IMR-90 (cell line): ENCODE results near the gene H6PD. TPM values are rescaled to one million over a fixed set of nuclear protein-coding genes. Genes with fewer than 3 reads are reported as not detected.

Source experiments
- ATAC-seq: fragments of 200-7000 bp; cut with Tn5 transposase; 2 replicates; pipeline ENCODE4 v1.9.1; 2020; ENCODE audit warnings: low read depth, mild to moderate bottlenecking, moderate library complexity
- BruUV-seq: library from RNA; stranded (reverse); fragments of 400-500 nt; replicated peaks from 2 replicates; lab custom pipeline; 2021; lab: Mats Ljungman, UMichigan
- CTCF ChIA-PET: fragments of 300-600 bp; formaldehyde crosslinking; extraction: SDS; loops from one replicate; lab custom pipeline; 2021; ENCODE audit warnings: antibody characterized with exemption; lab: Yijun Ruan, JAX
- POLR2A ChIA-PET: fragments of 300-600 bp; sonication (Branson Sonifier 250); formaldehyde crosslinking; loops from one replicate; lab custom pipeline; 2022; ENCODE audit warnings: antibody characterized with exemption; ENCODE audit not compliant: unreplicated experiment; lab: Charles Lee
- DNase-seq: peaks from one replicate; pipeline ENCODE4 v3.0.0; 2013
- H2AFZ ChIP-seq: replicated peaks from 2 replicates; pipeline ENCODE3; 2013; ENCODE audit warnings: low read length, mild to moderate bottlenecking; ENCODE audit not compliant: poor library complexity
- H2AK5ac ChIP-seq: 2 replicates; pipeline ENCODE4 v1.6.1; 2013; ENCODE audit warnings: low read depth, low read length, inconsistent platforms
- H2AK9ac ChIP-seq: replicated peaks from 2 replicates; pipeline ENCODE3; 2013; ENCODE audit warnings: mild to moderate bottlenecking, low read depth, low read length, moderate library complexity; ENCODE audit not compliant: poor library complexity
- H2BK120ac ChIP-seq: 2 replicates; pipeline ENCODE4 v1.6.1; 2013; ENCODE audit warnings: low read depth, low read length, inconsistent platforms
- H2BK15ac ChIP-seq: 3 replicates; pipeline ENCODE4 v1.6.1; 2013; ENCODE audit warnings: low read depth, low read length, inconsistent platforms
- H2BK20ac ChIP-seq: 2 replicates; pipeline ENCODE4 v1.6.1; 2013; ENCODE audit warnings: low read depth, mild to moderate bottlenecking, inconsistent platforms, low read length, moderate library complexity
- H2BK5ac ChIP-seq: 2 replicates; pipeline ENCODE4 v1.6.1; 2013; ENCODE audit warnings: mild to moderate bottlenecking, low read depth, low read length, inconsistent platforms; ENCODE audit not compliant: poor library complexity, severe bottlenecking
- H3K14ac ChIP-seq: replicated peaks from 2 replicates; pipeline ENCODE4 v1.6.1; 2013; ENCODE audit warnings: low read depth, low read length, inconsistent platforms
- H3K18ac ChIP-seq: 2 replicates; pipeline ENCODE4 v1.6.1; 2013; ENCODE audit warnings: low read depth, low read length, control low read depth
- H3K23ac ChIP-seq: 2 replicates; pipeline ENCODE4 v1.6.1; 2013; ENCODE audit warnings: low read depth, low read length, inconsistent platforms
- H3K27ac ChIP-seq: 2 replicates; pipeline ENCODE4 v1.5.1; 2013; ENCODE audit warnings: mild to moderate bottlenecking, control low read depth, low read length; ENCODE audit not compliant: insufficient read depth
- H3K27me3 ChIP-seq: 2 replicates; pipeline ENCODE4 v1.6.1; 2013; ENCODE audit warnings: low read length; ENCODE audit not compliant: control insufficient read depth, insufficient read depth
- H3K36me3 ChIP-seq: 2 replicates; pipeline ENCODE4 v1.6.1; 2013; ENCODE audit warnings: low read length, mixed read lengths; ENCODE audit not compliant: control insufficient read depth, insufficient read depth
- H3K4ac ChIP-seq: 2 replicates; pipeline ENCODE4 v1.6.1; 2013; ENCODE audit warnings: low read depth, low read length, inconsistent platforms
- H3K4me1 ChIP-seq: 2 replicates; pipeline ENCODE4 v1.6.1; 2013; ENCODE audit warnings: low read length, mixed read lengths; ENCODE audit not compliant: control insufficient read depth, insufficient read depth
- H3K4me2 ChIP-seq: 2 replicates; pipeline ENCODE4 v1.6.1; 2013; ENCODE audit warnings: low read depth, mild to moderate bottlenecking, control low read depth, low read length, moderate library complexity
- H3K4me3 ChIP-seq: 2 replicates; pipeline ENCODE4 v1.5.1; 2013; ENCODE audit warnings: low read depth, mild to moderate bottlenecking, control low read depth, low read length, moderate library complexity; ENCODE audit not compliant: insufficient read depth
- H3K56ac ChIP-seq: 2 replicates; pipeline ENCODE4 v1.6.1; 2013; ENCODE audit warnings: low read length, inconsistent platforms; ENCODE audit not compliant: insufficient read depth; ENCODE audit errors: extremely low read depth
- H3K79me1 ChIP-seq, 2 experiments: 2 replicates each; pipeline ENCODE4 v1.6.1; 2013; ENCODE audit warnings: low read length in 2 of 2, inconsistent platforms in 1 of 2, low read depth in 1 of 2
- H3K9ac ChIP-seq: 2 replicates; pipeline ENCODE4 v1.6.1; 2013; ENCODE audit warnings: low read depth, low read length, control low read depth
- H3K9me1 ChIP-seq: 2 replicates; pipeline ENCODE4 v1.6.1; 2013; ENCODE audit warnings: low read length, inconsistent platforms; ENCODE audit not compliant: insufficient read depth
- H3K9me3 ChIP-seq: 2 replicates; pipeline ENCODE4 v1.6.1; 2013; ENCODE audit warnings: low read length; ENCODE audit not compliant: control insufficient read depth, insufficient read depth
- H4K20me1 ChIP-seq: 2 replicates; pipeline ENCODE4 v1.6.1; 2013; ENCODE audit warnings: low read length, inconsistent platforms; ENCODE audit not compliant: insufficient read depth
- H4K5ac ChIP-seq: 2 replicates; pipeline ENCODE4 v1.6.1; 2013; ENCODE audit warnings: mild to moderate bottlenecking, low read depth, low read length, control low read depth
- H4K8ac ChIP-seq, 2 experiments: 2 replicates each; pipeline ENCODE4 v1.6.1; 2013; ENCODE audit warnings: low read depth in 2 of 2, low read length in 2 of 2, control low read depth in 1 of 2, inconsistent platforms in 1 of 2
- H4K91ac ChIP-seq: 2 replicates; pipeline ENCODE4 v1.6.1; 2013; ENCODE audit warnings: low read depth, low read length, inconsistent platforms; ENCODE audit not compliant: insufficient read depth
- BHLHE40 ChIP-seq: fragments of 150-350 bp; IDR thresholded peaks from 2 replicates; pipeline ENCODE4 v1.6.1; 2016; ENCODE audit warnings: mild to moderate bottlenecking, low read depth, low read length
- FOS ChIP-seq: fragments of 150-350 bp; IDR thresholded peaks from 2 replicates; pipeline ENCODE4 v1.6.1; 2016; ENCODE audit warnings: low read depth, low read length
- MAFK ChIP-seq: IDR thresholded peaks from 2 replicates; pipeline ENCODE4 v1.6.1; 2012; ENCODE audit warnings: low read depth, low read length, improper control_type of control experiment
- MXI1 ChIP-seq: IDR thresholded peaks from 2 replicates; pipeline ENCODE4 v1.6.1; 2012; ENCODE audit warnings: low read depth, mild to moderate bottlenecking, low read length, moderate library complexity, borderline replicate concordance
- NFE2L2 ChIP-seq: fragments of 150-350 bp; IDR thresholded peaks from 2 replicates; pipeline ENCODE4 v1.6.1; 2016; ENCODE audit warnings: low read depth, mild to moderate bottlenecking, low read length
- RAD21 ChIP-seq: IDR thresholded peaks from 2 replicates; pipeline ENCODE4 v1.6.1; 2012; ENCODE audit warnings: low read length, improper control_type of control experiment
- RFX5 ChIP-seq: IDR thresholded peaks from 2 replicates; pipeline ENCODE4 v1.8.0; 2012; ENCODE audit warnings: low read depth, mild to moderate bottlenecking, low read length, moderate library complexity
- SMC3 ChIP-seq: fragments of 150-350 bp; IDR thresholded peaks from 2 replicates; pipeline ENCODE4 v1.6.1; 2016; ENCODE audit warnings: low read depth, mild to moderate bottlenecking, antibody characterized with exemption, low read length, moderate library complexity
- WGBS, 2 experiments: methylation state at CpG; one replicate each; pipeline versions ENCODE4 v1.1.5 to v1.1.7; 2013; ENCODE audit warnings: missing lambda C conversion rate in 2 of 2; ENCODE audit not compliant: insufficient read length in 1 of 2; ENCODE audit errors: extremely low coverage in 2 of 2; 5-methylcytosine and 5-hydroxymethylcytosine counted together
- dilution Hi-C: fragments of 300-500 bp; cut with HindIII; formaldehyde crosslinking; loops from one replicate; pipeline ENCODE4 v1.14.3; 2018; ENCODE audit warnings: low sequenced_read_pairs; ENCODE audit not compliant: unreplicated experiment
- in situ Hi-C: fragments of 300-500 bp; cut with MboI; formaldehyde crosslinking; loops from 3 replicates; pipeline ENCODE4 v1.14.3; 2019; ENCODE audit warnings: low sequenced_read_pairs, inconsistent platforms, mixed read lengths
- intact Hi-C: fragments of 100-400 bp; cut with micrococcal nuclease; formaldehyde crosslinking; loops from 2 replicates; pipeline ENCODE4 v1.10.0; 2022
- polyA plus RNA-seq, 3 experiments: library from polyadenylated mRNA; depleted of rRNA; stranded (reverse); fragments of >200 nt; gene quantifications; 2 replicates each; pipeline ENCODE4 v1.2.3, GENCODE V29; 2012; ENCODE audit warnings: low replicate concordance in 1 of 3
- total RNA-seq: library from RNA; depleted of rRNA; stranded (reverse); fragments of >200 nt; gene quantifications from 2 replicates; pipeline ENCODE4 v1.2.3, GENCODE V29; 2012
- TF ChIP-seq, protein P1 (sequence below): fragments of 150-350 bp; IDR thresholded peaks from 2 replicates; pipeline ENCODE4 v1.6.1; 2016; ENCODE audit warnings: low read depth, mild to moderate bottlenecking, low read length, moderate library complexity, borderline replicate concordance
- TF ChIP-seq, protein P2 (sequence below): conservative IDR thresholded peaks from 2 replicates; pipeline ENCODE4 v1.5.1; 2012; ENCODE audit warnings: mild to moderate bottlenecking, low read depth, low read length, improper control_type of control experiment

Gene H6PD
- total and polyA plus RNA-seq, 2 of the 4 experiments (the other 2 are of a cell fraction), result 9.3 to 22.1 TPM

DNA sequence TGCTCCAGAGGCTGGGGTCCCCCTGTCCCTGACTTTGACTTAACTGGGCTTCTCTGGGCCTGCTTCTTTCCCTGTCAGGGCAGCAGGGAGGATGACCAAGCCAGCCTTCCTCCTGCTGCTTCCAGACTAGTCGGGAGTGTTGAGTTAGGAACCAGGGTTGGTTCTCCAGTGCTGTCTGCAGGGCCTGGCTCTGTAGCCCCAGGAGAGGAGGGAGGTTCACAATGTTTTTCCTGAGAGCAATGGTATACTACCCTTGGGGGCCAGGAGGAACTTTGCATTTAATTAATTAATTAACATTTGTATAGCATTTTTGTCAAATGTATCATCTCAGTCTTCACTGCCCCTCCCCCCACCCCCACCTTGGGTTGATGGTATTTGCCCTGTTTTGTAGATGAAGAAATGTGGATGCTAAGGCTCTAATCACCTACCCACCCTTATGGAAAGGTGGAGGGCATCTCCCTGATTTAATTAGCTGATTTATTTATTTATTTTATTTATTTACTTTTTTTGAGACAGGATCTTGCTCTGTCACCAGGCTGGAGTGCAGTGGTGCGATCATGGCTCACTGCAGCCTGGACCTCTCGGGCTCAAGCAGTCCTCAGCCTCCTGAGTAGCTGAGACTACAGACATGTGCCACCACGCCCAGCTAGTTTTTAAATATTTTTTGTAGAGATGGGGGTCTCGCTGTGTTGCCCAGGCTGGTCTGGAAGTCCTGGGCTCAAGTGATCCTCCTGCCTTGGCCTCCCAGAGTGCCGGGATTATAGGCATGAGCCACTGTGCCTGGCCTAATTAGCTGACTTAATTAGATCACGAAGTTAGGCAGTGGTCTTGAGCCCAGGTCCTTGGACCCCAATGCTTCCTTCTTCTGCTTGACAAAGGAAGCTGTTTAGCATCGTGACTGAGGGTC, 6.6 kb downstream of the H6PD start:
- peaks cover 23% of the 10 kb centered on the region for H3K4me1 ChIP-seq
- H2BK20ac ChIP-seq, result no peak overlapping the region; the same call in 1 of the 2 replicates
- no peaks in the 10 kb centered on the region for H3K9me3 ChIP-seq
- H2BK15ac ChIP-seq, result no peak overlapping the region
- CTCF ChIA-PET, result interaction anchor here (1.3 kb wide), 1 partner anchor 131 kb away, joined by 3 read pairs; no protein-coding TSS in a partner anchor
- 100% methylated on average over 3 of the region's 8 CpGs; no CpG with 5 or more reads in 1 of the 2 experiments for WGBS, 2 experiments
- no peak overlapping the region; the same call in 1 of the 2 replicates for H3K18ac ChIP-seq
- H2AK9ac ChIP-seq, result no peak overlapping the region
- no peak overlapping the region for H3K4me2 ChIP-seq
- dilution Hi-C loops, result no loop called here
- POLR2A ChIA-PET, result no interaction called here
- intact Hi-C loops, result no loop called here
- H4K20me1 ChIP-seq, result no peaks in the 10 kb centered on the region
- H2AK5ac ChIP-seq, result peak overlapping the region; percentile 21; the same call in 1 of the 2 replicates
- peaks cover 13% of the 10 kb centered on the region; the same call in 1 of the 2 replicates for H3K36me3 ChIP-seq
- no peak overlapping the region for H4K91ac ChIP-seq
- in situ Hi-C loops, result no loop called here
- H3K4me3 ChIP-seq, result no peak overlapping the region
- H3K9me1 ChIP-seq, result peaks cover 24% of the 10 kb centered on the region
- no peak overlapping the region for H3K56ac ChIP-seq
- no peak overlapping the region for H2AFZ ChIP-seq
- no TSS peak for BruUV-seq
- ATAC-seq, result no peak
- H3K27ac ChIP-seq, result no peak overlapping the region
- H2BK5ac ChIP-seq, result no peak overlapping the region
- H3K23ac ChIP-seq, result no peak overlapping the region
- no peaks in the 10 kb centered on the region for H3K27me3 ChIP-seq
- H4K5ac ChIP-seq, result no peak overlapping the region; the same call in 1 of the 2 replicates
- H3K4ac ChIP-seq, result no peak overlapping the region
- TF ChIP-seq SMC3 (no peak), RFX5 (no peak), MAFK (no peak), NFE2L2 (no peak), FOS (no peak), MXI1 (no peak), RAD21 (no peak), BHLHE40 (no peak)
- TF ChIP-seq, protein P1, sequence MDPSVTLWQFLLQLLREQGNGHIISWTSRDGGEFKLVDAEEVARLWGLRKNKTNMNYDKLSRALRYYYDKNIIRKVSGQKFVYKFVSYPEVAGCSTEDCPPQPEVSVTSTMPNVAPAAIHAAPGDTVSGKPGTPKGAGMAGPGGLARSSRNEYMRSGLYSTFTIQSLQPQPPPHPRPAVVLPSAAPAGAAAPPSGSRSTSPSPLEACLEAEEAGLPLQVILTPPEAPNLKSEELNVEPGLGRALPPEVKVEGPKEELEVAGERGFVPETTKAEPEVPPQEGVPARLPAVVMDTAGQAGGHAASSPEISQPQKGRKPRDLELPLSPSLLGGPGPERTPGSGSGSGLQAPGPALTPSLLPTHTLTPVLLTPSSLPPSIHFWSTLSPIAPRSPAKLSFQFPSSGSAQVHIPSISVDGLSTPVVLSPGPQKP, result no peak
- TF ChIP-seq, protein P2, sequence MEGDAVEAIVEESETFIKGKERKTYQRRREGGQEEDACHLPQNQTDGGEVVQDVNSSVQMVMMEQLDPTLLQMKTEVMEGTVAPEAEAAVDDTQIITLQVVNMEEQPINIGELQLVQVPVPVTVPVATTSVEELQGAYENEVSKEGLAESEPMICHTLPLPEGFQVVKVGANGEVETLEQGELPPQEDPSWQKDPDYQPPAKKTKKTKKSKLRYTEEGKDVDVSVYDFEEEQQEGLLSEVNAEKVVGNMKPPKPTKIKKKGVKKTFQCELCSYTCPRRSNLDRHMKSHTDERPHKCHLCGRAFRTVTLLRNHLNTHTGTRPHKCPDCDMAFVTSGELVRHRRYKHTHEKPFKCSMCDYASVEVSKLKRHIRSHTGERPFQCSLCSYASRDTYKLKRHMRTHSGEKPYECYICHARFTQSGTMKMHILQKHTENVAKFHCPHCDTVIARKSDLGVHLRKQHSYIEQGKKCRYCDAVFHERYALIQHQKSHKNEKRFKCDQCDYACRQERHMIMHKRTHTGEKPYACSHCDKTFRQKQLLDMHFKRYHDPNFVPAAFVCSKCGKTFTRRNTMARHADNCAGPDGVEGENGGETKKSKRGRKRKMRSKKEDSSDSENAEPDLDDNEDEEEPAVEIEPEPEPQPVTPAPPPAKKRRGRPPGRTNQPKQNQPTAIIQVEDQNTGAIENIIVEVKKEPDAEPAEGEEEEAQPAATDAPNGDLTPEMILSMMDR, result no peak
- H3K14ac ChIP-seq, result 0 out of 2 replicates have a peak overlapping the region, but pooled peaks have one; percentile 4
- H3K9ac ChIP-seq, result no peak overlapping the region
- H2BK120ac ChIP-seq, result no peak overlapping the region
- peaks cover 15 to 78% of the 10 kb centered on the region in 2 experiments for H3K79me1 ChIP-seq
- no peak for DNase-seq
- no peak overlapping the region for H4K8ac ChIP-seq
